ENCODE results near the gene NCLN. TPM values are rescaled to one million over a fixed set of nuclear protein-coding genes. Genes with fewer than 3 reads are reported as not detected.
"Not testable (repeated sequence)": the region's sequence is repeated elsewhere in the genome, so short reads cannot be mapped to it uniquely, and the experiment has no call there.

Gene NCLN
- total RNA-seq, 3 donors from 2014 or later, result 169 to 200 (median 177) TPM

DNA sequence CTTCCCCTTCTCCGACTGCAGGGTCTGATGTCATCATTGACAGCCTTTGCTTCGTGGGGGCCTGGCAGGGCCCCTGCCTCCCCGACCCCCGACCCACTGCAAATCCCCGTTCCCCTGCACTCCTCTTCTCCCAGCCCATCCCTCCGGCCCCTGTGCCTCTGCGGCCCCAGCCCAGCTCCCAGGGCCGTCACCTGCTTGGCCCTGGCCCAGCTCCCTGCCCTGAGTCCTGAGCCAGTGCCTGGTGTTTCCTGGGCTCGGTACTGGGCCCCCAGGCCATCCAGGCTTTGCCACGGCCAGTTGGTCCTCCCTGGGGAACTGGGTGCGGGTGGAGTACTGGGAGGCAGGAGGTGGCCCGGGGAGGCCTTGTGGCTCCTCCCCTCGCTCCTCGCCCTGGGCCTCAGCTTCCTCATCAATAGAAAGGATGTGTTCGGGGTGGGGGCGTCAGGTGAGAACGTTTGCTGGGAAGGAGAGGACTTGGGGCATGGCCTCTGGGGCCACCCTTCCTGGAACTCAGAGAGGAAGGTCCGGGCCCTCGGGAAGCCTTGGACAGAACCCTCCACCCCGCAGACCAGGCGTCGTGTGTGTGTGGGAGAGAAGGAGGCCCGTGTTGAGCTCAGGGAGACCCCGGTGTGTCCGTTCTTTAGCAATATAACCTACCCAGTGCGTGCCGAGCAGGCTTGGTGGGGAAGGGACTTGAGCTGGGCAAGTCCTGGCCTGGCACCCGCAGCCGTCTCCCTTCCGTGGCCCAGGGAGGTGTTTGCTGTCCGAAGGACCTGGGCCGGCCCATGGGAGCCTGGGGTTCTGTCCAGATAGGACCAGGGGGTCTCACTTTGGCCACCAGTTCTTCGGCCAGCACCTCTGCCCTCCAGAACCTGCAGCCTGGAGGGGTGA is 22.8 kb downstream of the NCLN start:
- Mint-ChIP-seq H3K4me3 (no peak overlapping the region), H3K36me3 (ENCODE audit: insufficient read depth) (peaks cover 2% of the 10 kb centered on the region), H3K27me3 (ENCODE audit: low read depth) (no peaks in the 10 kb centered on the region)

GRCh38 chr19:3210347-3211017 is 24.8 kb downstream of the NCLN start:
- H3K36me3 Mint-ChIP-seq (ENCODE audit: insufficient read depth), result peaks cover 2% of the 10 kb centered on the region
- ATAC-seq (peak; percentile 86 to 91), DNase-seq (peak; percentile 66)
- no peaks in the 10 kb centered on the region for H3K27me3 Mint-ChIP-seq (ENCODE audit: low read depth)
- no peaks in the 10 kb centered on the region for H3K9me3 Mint-ChIP-seq
- no peak overlapping the region for H3K4me3 Mint-ChIP-seq
- H3K4me1 Mint-ChIP-seq (ENCODE audit: low read depth), result no peaks in the 10 kb centered on the region

More for the DNA sequence above, 22.8 kb downstream of the NCLN start:
- no peak for DNase-seq
- ATAC-seq, result no peak
- Mint-ChIP-seq H3K4me1 (ENCODE audit: low read depth) (no peaks in the 10 kb centered on the region), H3K9me3 (no peaks in the 10 kb centered on the region)

- peaks cover 2% of the 10 kb centered on the region for H3K36me3 Mint-ChIP-seq (ENCODE audit: insufficient read depth)
- no peak for ATAC-seq
These were observed 25.5 kb downstream of the NCLN start for GRCh38 chr19:3211191-3211590.

GRCh38 chr19:3213159-3213558 is 27.4 kb downstream of the NCLN start:
- Mint-ChIP-seq H3K27me3 (ENCODE audit: low read depth) (no peaks in the 10 kb centered on the region), H3K4me1 (ENCODE audit: low read depth) (no peaks in the 10 kb centered on the region), H3K4me3 (no peak overlapping the region), H3K36me3 (ENCODE audit: insufficient read depth) (no peaks in the 10 kb centered on the region), H3K9me3 (no peaks in the 10 kb centered on the region)
- ATAC-seq (no peak), DNase-seq (no peak)

More at GRCh38 chr19:3211191-3211590, 25.5 kb downstream of the NCLN start:
- Mint-ChIP-seq H3K9me3 (no peaks in the 10 kb centered on the region), H3K4me3 (no peak overlapping the region), H3K27me3 (ENCODE audit: low read depth) (no peaks in the 10 kb centered on the region), H3K4me1 (ENCODE audit: low read depth) (no peaks in the 10 kb centered on the region)
- no peak for DNase-seq

- Mint-ChIP-seq H3K4me3 (no peak overlapping the region), H3K36me3 (ENCODE audit: insufficient read depth) (no peaks in the 10 kb centered on the region), H3K27me3 (ENCODE audit: low read depth) (no peaks in the 10 kb centered on the region), H3K4me1 (ENCODE audit: low read depth) (no peaks in the 10 kb centered on the region), H3K9me3 (no peaks in the 10 kb centered on the region)
- DNase-seq, result no peak
- ATAC-seq, result no peak
These were observed 31.1 kb downstream of the NCLN start for GRCh38 chr19:3216874-3217273.

DNA sequence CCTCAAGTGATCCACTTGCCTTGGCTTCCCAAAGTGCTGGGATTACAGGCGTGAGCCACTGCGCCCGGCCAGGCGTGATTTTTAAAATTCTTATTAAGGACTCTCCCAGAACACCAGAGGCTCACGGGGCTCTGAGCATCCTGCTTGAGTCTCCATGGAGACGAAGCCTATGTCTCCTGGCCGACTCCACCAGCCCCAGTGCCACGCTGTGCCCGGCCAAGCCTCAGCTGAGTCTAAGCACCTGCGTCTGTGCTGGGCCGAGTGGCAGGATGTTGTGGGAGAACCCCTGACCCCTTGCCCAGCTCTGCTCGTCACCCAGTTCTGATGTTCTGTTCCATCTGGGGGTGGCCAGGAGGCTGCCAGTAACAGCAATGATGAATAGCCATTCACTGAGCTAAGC is 34.8 kb downstream of the NCLN start:
- Mint-ChIP-seq H3K4me1 (ENCODE audit: low read depth) (no peaks in the 10 kb centered on the region), H3K27me3 (ENCODE audit: low read depth) (peaks cover 3% of the 10 kb centered on the region), H3K9me3 (no peaks in the 10 kb centered on the region), H3K36me3 (ENCODE audit: insufficient read depth) (no peaks in the 10 kb centered on the region), H3K4me3 (no peak overlapping the region)
- ATAC-seq (no peak), DNase-seq (no peak)

- ATAC-seq; H3K4me1 Mint-ChIP-seq (ENCODE audit: low read depth); H3K4me3 Mint-ChIP-seq; H3K27me3 Mint-ChIP-seq (ENCODE audit: low read depth); DNase-seq; H3K36me3 Mint-ChIP-seq (ENCODE audit: insufficient read depth); H3K9me3 Mint-ChIP-seq: not testable (repeated sequence)
These were observed 35.8 kb downstream of the NCLN start for GRCh38 chr19:3221576-3221975.

DNA sequence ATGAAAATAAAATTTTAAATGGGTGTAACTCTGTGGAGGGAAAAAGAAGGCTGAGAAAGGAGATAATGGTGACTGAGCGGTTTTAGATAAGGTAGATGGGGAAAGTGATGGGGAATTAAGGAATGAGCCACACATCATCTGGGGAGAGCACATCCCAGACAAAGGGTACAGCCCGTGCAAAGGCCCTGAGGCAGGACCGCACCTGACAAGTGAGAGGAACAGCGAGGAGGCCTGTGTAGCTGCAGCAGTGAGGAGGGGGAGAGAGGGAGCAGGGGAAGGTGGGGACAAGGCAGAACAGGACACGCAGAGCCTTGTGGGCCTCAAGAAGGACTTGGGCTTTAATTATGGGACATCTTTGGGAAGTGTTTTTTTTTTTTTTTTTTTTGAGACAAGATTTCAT is 37.0 kb downstream of the NCLN start:
- peaks cover 19% of the 10 kb centered on the region for H3K27me3 Mint-ChIP-seq (ENCODE audit: low read depth)
- no peak overlapping the region for H3K4me3 Mint-ChIP-seq
- ATAC-seq, result no peak
- H3K36me3 Mint-ChIP-seq (ENCODE audit: insufficient read depth), result no peaks in the 10 kb centered on the region
- no peak for DNase-seq
- H3K9me3 Mint-ChIP-seq, result no peaks in the 10 kb centered on the region
- H3K4me1 Mint-ChIP-seq (ENCODE audit: low read depth), result no peaks in the 10 kb centered on the region

DNA sequence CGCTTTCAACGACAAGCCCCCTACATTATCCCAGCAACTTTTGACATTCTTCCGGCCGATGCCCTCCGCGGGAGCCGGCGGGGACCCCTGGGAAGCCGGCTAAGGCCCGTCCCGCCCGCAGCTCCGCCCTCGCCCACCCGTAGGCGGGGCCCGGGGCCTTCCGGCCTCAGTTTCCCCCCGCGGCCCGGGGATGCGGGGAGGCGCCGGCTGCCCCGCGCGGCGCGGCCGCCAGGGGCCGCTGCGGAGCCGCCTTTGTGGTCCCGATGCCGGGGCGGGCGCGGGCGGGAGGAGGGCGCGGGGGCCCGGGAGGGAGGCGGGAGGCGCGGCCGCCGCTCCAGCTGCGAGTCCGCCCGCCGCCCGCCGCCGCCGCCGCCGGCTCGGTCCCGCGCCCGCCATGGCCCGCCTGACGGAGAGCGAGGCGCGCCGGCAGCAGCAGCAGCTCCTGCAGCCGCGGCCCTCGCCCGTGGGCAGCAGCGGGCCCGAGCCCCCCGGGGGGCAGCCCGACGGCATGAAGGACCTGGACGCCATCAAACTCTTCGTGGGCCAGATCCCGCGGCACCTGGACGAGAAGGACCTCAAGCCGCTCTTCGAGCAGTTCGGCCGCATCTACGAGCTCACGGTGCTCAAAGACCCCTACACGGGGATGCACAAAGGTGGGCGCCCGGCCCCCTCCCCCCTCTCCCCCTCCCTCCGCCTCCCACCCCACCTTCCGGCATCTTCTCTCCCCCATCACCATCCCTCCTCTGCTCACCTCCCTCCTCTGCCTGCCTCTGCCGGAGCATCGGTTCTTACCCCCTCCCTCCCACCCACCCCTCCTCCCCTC is 38.8 kb downstream of the NCLN start, which contains the start of gene CELF5:
TSS of gene CELF5 (plus strand) at position 316 of the 823 bp plus-strand sequence. CDS start at position 395, 79 bp downstream.
- H3K27me3 Mint-ChIP-seq (ENCODE audit: low read depth), result peaks cover 22% of the 10 kb centered on the region
- DNase-seq (peak; percentile 57), ATAC-seq (peak; percentile 84 to 86)
- no peaks in the 10 kb centered on the region for H3K4me1 Mint-ChIP-seq (ENCODE audit: low read depth)
- no peaks in the 10 kb centered on the region for H3K36me3 Mint-ChIP-seq (ENCODE audit: insufficient read depth)
- H3K4me3 Mint-ChIP-seq, result no peak within 1 kb of the TSS
- H3K9me3 Mint-ChIP-seq, result no peaks in the 10 kb centered on the region

- Mint-ChIP-seq H3K36me3 (ENCODE audit: insufficient read depth) (no peaks in the 10 kb centered on the region), H3K9me3 (no peaks in the 10 kb centered on the region), H3K27me3 (ENCODE audit: low read depth) (peaks cover 22% of the 10 kb centered on the region), H3K4me1 (ENCODE audit: low read depth) (no peaks in the 10 kb centered on the region), H3K4me3 (no peak overlapping the region)
- no peak for ATAC-seq
- no peak for DNase-seq
These were observed 39.4 kb downstream of the NCLN start for GRCh38 chr19:3225169-3225485.

- no peak overlapping the region for H3K4me3 Mint-ChIP-seq
- H3K4me1 Mint-ChIP-seq (ENCODE audit: low read depth), result no peaks in the 10 kb centered on the region
- ATAC-seq, result no peak
- DNase-seq, result no peak
- H3K27me3 Mint-ChIP-seq (ENCODE audit: low read depth), result peaks cover 22% of the 10 kb centered on the region
- no peaks in the 10 kb centered on the region for H3K9me3 Mint-ChIP-seq
- no peaks in the 10 kb centered on the region for H3K36me3 Mint-ChIP-seq (ENCODE audit: insufficient read depth)
These were observed 40.0 kb downstream of the NCLN start for GRCh38 chr19:3225677-3226093.

DNA sequence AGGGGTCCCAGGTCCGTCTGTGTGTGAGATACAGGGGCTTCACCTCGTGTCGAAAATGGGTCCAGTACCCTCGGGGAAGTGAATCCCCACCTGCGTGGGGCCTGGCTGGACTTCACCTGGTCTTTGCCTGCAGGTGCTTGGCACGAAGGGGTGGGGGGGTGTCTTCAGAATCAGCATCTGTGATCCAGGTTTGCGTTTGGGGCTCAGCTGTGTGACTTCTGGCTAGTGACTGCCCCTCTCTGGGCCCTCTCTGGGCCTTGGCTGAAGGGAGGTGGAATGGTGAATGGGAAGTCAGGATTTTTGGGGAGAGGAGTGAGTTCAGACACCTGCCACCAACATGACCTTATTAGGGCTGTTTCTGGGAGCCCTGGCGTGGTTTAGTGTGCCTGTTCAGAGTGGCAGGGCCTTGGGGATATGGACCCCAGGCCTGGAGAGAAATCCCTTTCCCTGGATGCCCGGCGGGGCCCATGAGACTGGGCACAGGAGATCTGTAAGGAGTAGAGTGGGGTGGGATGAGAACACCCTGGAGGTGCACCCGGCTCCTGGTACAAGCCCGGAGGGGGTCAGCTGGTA is 41.4 kb downstream of the NCLN start:
- Mint-ChIP-seq H3K27me3 (ENCODE audit: low read depth) (peaks cover 27% of the 10 kb centered on the region), H3K4me3 (no peak overlapping the region), H3K4me1 (ENCODE audit: low read depth) (no peaks in the 10 kb centered on the region), H3K9me3 (no peaks in the 10 kb centered on the region), H3K36me3 (ENCODE audit: insufficient read depth) (no peaks in the 10 kb centered on the region)
- no peak for DNase-seq
- ATAC-seq, result no peak

GRCh38 chr19:3229346-3229743 is 43.6 kb downstream of the NCLN start:
- ATAC-seq, result no peak
- Mint-ChIP-seq H3K4me3 (no peak overlapping the region), H3K9me3 (no peaks in the 10 kb centered on the region), H3K36me3 (ENCODE audit: insufficient read depth) (no peaks in the 10 kb centered on the region), H3K4me1 (ENCODE audit: low read depth) (no peaks in the 10 kb centered on the region), H3K27me3 (ENCODE audit: low read depth) (peaks cover 33% of the 10 kb centered on the region)
- DNase-seq, result no peak

GRCh38 chr19:3229888-3230496 is 44.3 kb downstream of the NCLN start:
- peaks cover 37% of the 10 kb centered on the region for H3K27me3 Mint-ChIP-seq (ENCODE audit: low read depth)
- H3K4me1 Mint-ChIP-seq (ENCODE audit: low read depth), result no peaks in the 10 kb centered on the region
- no peak overlapping the region for H3K4me3 Mint-ChIP-seq
- no peak for ATAC-seq
- H3K9me3 Mint-ChIP-seq, result no peaks in the 10 kb centered on the region
- DNase-seq, result no peak
- no peaks in the 10 kb centered on the region for H3K36me3 Mint-ChIP-seq (ENCODE audit: insufficient read depth)
